Endothelial cell of umbilical vein (primary cell): ENCODE data around the gene LGMN. TPM values are rescaled to one million over a fixed set of nuclear protein-coding genes. Genes with fewer than 3 reads are reported as not detected.

Experiments used
- BruUV-seq: library from RNA; stranded (reverse); fragments of 400-500 nt; replicated peaks from 2 replicates; lab custom pipeline; 2021; lab: Mats Ljungman, UMichigan
- CTCF ChIA-PET: fragments of 300-600, 350-600 bp; sonication (Branson Sonifier 250); formaldehyde crosslinking; loops from one replicate; lab custom pipeline; 2021; ENCODE audit warnings: antibody characterized with exemption, inconsistent platforms; lab: Charles Lee
- POLR2A ChIA-PET: fragments of 300-600, 350-600 bp; sonication (Branson Sonifier 250); formaldehyde crosslinking; loops from one replicate; lab custom pipeline; 2021; ENCODE audit warnings: antibody characterized with exemption, inconsistent platforms; lab: Charles Lee
- DNase-seq: peaks from one replicate; pipeline ENCODE4 v3.0.0-alpha.2; 2011; ENCODE audit warnings: low read depth, low spot score
- FAIRE-seq: peaks from 2 replicates; lab custom pipeline; 2011; peaks lifted over from hg19 to GRCh38; lab: Jason Lieb, UNC
- H2AFZ ChIP-seq: 2 replicates; pipeline ENCODE4 v1.6.0; 2012; ENCODE audit warnings: low read depth, low read length, control low read depth, inconsistent platforms
- H3K27ac ChIP-seq: 2 replicates; pipeline ENCODE4 v1.5.1; 2011; ENCODE audit warnings: low read depth, mild to moderate bottlenecking, control low read depth, low read length, moderate library complexity; ENCODE audit not compliant: insufficient read depth
- H3K27me3 ChIP-seq, 2 experiments: 2 replicates each; pipeline versions ENCODE4 v1.6.0 to v1.6.1; 2011; ENCODE audit warnings: low read length in 2 of 2, mixed read lengths in 1 of 2; ENCODE audit not compliant: control insufficient read depth in 2 of 2, insufficient read depth in 2 of 2
- H3K36me3 ChIP-seq, 2 experiments: 2 replicates in 1 of 2; 3 replicates in 1 of 2; pipeline ENCODE4 v1.5.1; 2011; ENCODE audit warnings: low read length in 2 of 2, mild to moderate bottlenecking in 1 of 2, moderate library complexity in 1 of 2; ENCODE audit not compliant: control insufficient read depth in 2 of 2, insufficient read depth in 2 of 2; ENCODE audit errors: extremely low read depth in 1 of 2
- H3K4me1 ChIP-seq: 3 replicates; pipeline ENCODE4 v1.5.1; 2011; ENCODE audit warnings: mild to moderate bottlenecking, low read length; ENCODE audit not compliant: control insufficient read depth, insufficient read depth; ENCODE audit errors: extremely low read depth
- H3K4me2 ChIP-seq: 2 replicates; pipeline ENCODE4 v1.6.1; 2011; ENCODE audit warnings: low read length, control low read depth, mixed read lengths; ENCODE audit not compliant: insufficient read depth
- H3K4me3 ChIP-seq, 3 experiments: fragments of 200-600 bp in 1 of 3; sonication (generic), shearing (Covaris generic) in 1 of 3; replicated peaks in 1 of 3; 2 replicates each; pipeline ENCODE4 v1.5.1; 2011 to 2016; ENCODE audit warnings: control low read depth in 3 of 3, low read length in 3 of 3, mild to moderate bottlenecking in 2 of 3, inconsistent platforms in 1 of 3, low read depth in 1 of 3, moderate library complexity in 1 of 3; ENCODE audit not compliant: insufficient read depth in 1 of 3
- H3K79me2 ChIP-seq: 2 replicates; pipeline ENCODE4 v1.6.0; 2012; ENCODE audit warnings: low read length, inconsistent platforms; ENCODE audit not compliant: control insufficient read depth, insufficient read depth
- H3K9ac ChIP-seq: replicated peaks from 2 replicates; pipeline ENCODE3; 2011; ENCODE audit warnings: low read length, control low read depth; ENCODE audit not compliant: insufficient read depth; ENCODE audit errors: extremely low read depth
- H3K9me1 ChIP-seq: replicated peaks from 3 replicates; pipeline ENCODE4 v1.6.0; 2011; ENCODE audit warnings: mild to moderate bottlenecking, low read length; ENCODE audit not compliant: control insufficient read depth, insufficient read depth; ENCODE audit errors: extremely low read depth
- H3K9me3 ChIP-seq: replicated peaks from 2 replicates; pipeline ENCODE4 v1.5.1; 2012; ENCODE audit warnings: low read length, inconsistent platforms; ENCODE audit not compliant: control insufficient read depth, insufficient read depth
- H4K20me1 ChIP-seq: replicated peaks from 2 replicates; pipeline ENCODE3; 2011; ENCODE audit warnings: mild to moderate bottlenecking, low read length; ENCODE audit not compliant: control insufficient read depth, insufficient read depth; ENCODE audit errors: extremely low read depth
- CTCF ChIP-seq, 2 donors: IDR thresholded peaks; 1 replicate in 1 of 2; 2 replicates in 1 of 2; pipeline ENCODE4 v1.5.1; 2011; ENCODE audit warnings: low read length in 2 of 2, mild to moderate bottlenecking in 2 of 2, moderate library complexity in 2 of 2, control low read depth in 1 of 2, inconsistent platforms in 1 of 2, low read depth in 1 of 2; ENCODE audit not compliant: insufficient read depth in 1 of 2; ENCODE audit errors: extremely low read depth in 1 of 2
- EZH2 ChIP-seq: IDR thresholded peaks from 2 replicates; pipeline ENCODE4 v1.6.1; 2012; ENCODE audit warnings: borderline replicate concordance, low read depth, mild to moderate bottlenecking, moderate library complexity, low read length, inconsistent platforms; ENCODE audit not compliant: severe bottlenecking
- FOS ChIP-seq: IDR thresholded peaks from 2 replicates; pipeline ENCODE4 v1.6.1; 2011; ENCODE audit warnings: mild to moderate bottlenecking, low read length, moderate library complexity, borderline replicate concordance; ENCODE audit not compliant: insufficient read depth
- GATA2 ChIP-seq: IDR thresholded peaks from 2 replicates; pipeline ENCODE4 v1.7.0; 2011; ENCODE audit warnings: low read depth, mild to moderate bottlenecking, moderate library complexity, mixed read lengths, low read length; ENCODE audit not compliant: insufficient read length, insufficient read depth
- JUN ChIP-seq: IDR thresholded peaks from 2 replicates; pipeline ENCODE4 v1.6.1; 2011; ENCODE audit warnings: borderline replicate concordance, low read depth; ENCODE audit not compliant: insufficient read length, insufficient read depth
- MAX ChIP-seq: IDR thresholded peaks from 2 replicates; pipeline ENCODE4 v1.6.1; 2011; ENCODE audit not compliant: insufficient read depth, insufficient read length
- MYC ChIP-seq: IDR thresholded peaks from one replicate; pipeline ENCODE4 v1.6.1; 2011; ENCODE audit warnings: mild to moderate bottlenecking, low read depth, low read length
- POLR2A ChIP-seq: IDR thresholded peaks from 2 replicates; pipeline ENCODE4 v1.6.1; 2012; ENCODE audit warnings: low read depth, mild to moderate bottlenecking, control low read depth, low read length
- POLR2AphosphoS5 ChIP-seq: IDR thresholded peaks from 2 replicates; pipeline ENCODE4 v1.6.1; 2012; ENCODE audit warnings: low read depth, mild to moderate bottlenecking, control low read depth, low read length, moderate library complexity; ENCODE audit not compliant: insufficient read depth
- dilution Hi-C: fragments of 300-500 bp; cut with MboI; formaldehyde crosslinking; loops from one replicate; pipeline ENCODE4 v1.15.0; 2019; ENCODE audit warnings: low sequenced_read_pairs; ENCODE audit not compliant: extremely low pct_ligation_motif_present
- intact Hi-C: fragments of 100-400 bp; cut with micrococcal nuclease; formaldehyde crosslinking; loops from one replicate; pipeline ENCODE4 v1.10.0; 2022
- polyA plus RNA-seq, 4 experiments: library from polyadenylated mRNA; depleted of rRNA in 3 of 4; stranded (reverse) in 3 of 4; unstranded in 1 of 4; fragments of >200 nt; gene quantifications; 2 replicates each; pipeline versions ENCODE4 v1.2.1 to v1.2.3, GENCODE V29; 2011 to 2012; ENCODE audit warnings: missing spikeins in 1 of 4
- total RNA-seq: library from RNA; stranded (reverse); gene quantifications from 2 replicates; pipeline ENCODE4 v1.2.3, GENCODE V29; 2021

LGMN gene
- total and polyA plus RNA-seq, 2 donors (not counting 3 experiments of a cell fraction or from before 2014, with no cell fraction given) = 56.7 to 99.2 TPM

GRCh38 chr14:92663049-92663448, 85.4 kb downstream of the LGMN start:
- H2AFZ ChIP-seq = no peak overlapping the region
- H3K4me2 ChIP-seq = no peak overlapping the region
- CTCF ChIA-PET = no interaction called here
- no peaks in the 10 kb centered on the region for H3K79me2 ChIP-seq
- H3K9ac ChIP-seq = no peak overlapping the region
- H3K9me3 ChIP-seq = no peaks in the 10 kb centered on the region
- no peak for TF ChIP-seq FOS
- TF ChIP-seq JUN = no peak
- no peak for TF ChIP-seq POLR2AphosphoS5
- TF ChIP-seq MYC = no peak
- no peak for TF ChIP-seq GATA2
- TF ChIP-seq MAX = no peak
- no peak for TF ChIP-seq POLR2A
- TF ChIP-seq EZH2 = no peak
- H3K36me3 ChIP-seq = peaks cover 0 to 3% of the 10 kb centered on the region in 2 experiments
- no peak overlapping the region for H3K27ac ChIP-seq
- H3K4me3 ChIP-seq = no peak overlapping the region
- POLR2A ChIA-PET = no interaction called here
- no peaks in the 10 kb centered on the region for H3K4me1 ChIP-seq
- BruUV-seq = no TSS peak
- H3K9me1 ChIP-seq = no peaks in the 10 kb centered on the region
- H3K27me3 ChIP-seq = no peaks in the 10 kb centered on the region
- intact Hi-C loops (no loop called here), dilution Hi-C loops (no loop called here)
- DNase-seq (no peak), FAIRE-seq (no peak)
- H4K20me1 ChIP-seq = no peaks in the 10 kb centered on the region

GRCh38 chr14:92660571-92660970, 87.9 kb downstream of the LGMN start:
- CTCF ChIA-PET = no interaction called here
- intact Hi-C loops = no loop called here
- dilution Hi-C loops = no loop called here

More at GRCh38 chr14:92660571-92660970, 87.9 kb downstream of the LGMN start:
- BruUV-seq = no TSS peak
- Histone ChIP-seq H3K27ac (no peak overlapping the region), H3K79me2 (no peaks in the 10 kb centered on the region), H3K4me2 (no peak overlapping the region), H3K9me3 (no peaks in the 10 kb centered on the region), H3K4me3 (no peak overlapping the region), H3K9me1 (no peaks in the 10 kb centered on the region), H2AFZ (no peak overlapping the region), H3K27me3 (no peaks in the 10 kb centered on the region), H3K9ac (no peak overlapping the region), H3K36me3 (no peaks in the 10 kb centered on the region), H4K20me1 (no peaks in the 10 kb centered on the region), H3K4me1 (no peaks in the 10 kb centered on the region)
- DNase-seq (no peak), FAIRE-seq (no peak)
- TF ChIP-seq GATA2 (no peak), POLR2AphosphoS5 (no peak), FOS (no peak), MYC (no peak), JUN (no peak), POLR2A (no peak), CTCF (IDR thresholded peaks at IDR 0.05; ENCODE audit: extremely low read depth in 1 of 2, insufficient read depth in 1 of 2, low read depth in 1 of 2, low read length in 2 of 2) (no peak), MAX (no peak), EZH2 (no peak)
- POLR2A ChIA-PET = no interaction called here
